GM12892 (cell line): Measurements from ENCODE around the gene TADA2B.

ENCODE experiments used
- POLR2AphosphoS5 ChIP-seq: IDR thresholded peaks from 2 replicates; pipeline ENCODE4 v1.6.1; 2011; ENCODE audit warnings: low read depth, low read length, control low read depth
- TAF1 ChIP-seq: IDR thresholded peaks from 2 replicates; pipeline ENCODE4 v1.6.1; 2011; ENCODE audit warnings: low read depth, mild to moderate bottlenecking, control low read depth, low read length, borderline replicate concordance

DNA sequence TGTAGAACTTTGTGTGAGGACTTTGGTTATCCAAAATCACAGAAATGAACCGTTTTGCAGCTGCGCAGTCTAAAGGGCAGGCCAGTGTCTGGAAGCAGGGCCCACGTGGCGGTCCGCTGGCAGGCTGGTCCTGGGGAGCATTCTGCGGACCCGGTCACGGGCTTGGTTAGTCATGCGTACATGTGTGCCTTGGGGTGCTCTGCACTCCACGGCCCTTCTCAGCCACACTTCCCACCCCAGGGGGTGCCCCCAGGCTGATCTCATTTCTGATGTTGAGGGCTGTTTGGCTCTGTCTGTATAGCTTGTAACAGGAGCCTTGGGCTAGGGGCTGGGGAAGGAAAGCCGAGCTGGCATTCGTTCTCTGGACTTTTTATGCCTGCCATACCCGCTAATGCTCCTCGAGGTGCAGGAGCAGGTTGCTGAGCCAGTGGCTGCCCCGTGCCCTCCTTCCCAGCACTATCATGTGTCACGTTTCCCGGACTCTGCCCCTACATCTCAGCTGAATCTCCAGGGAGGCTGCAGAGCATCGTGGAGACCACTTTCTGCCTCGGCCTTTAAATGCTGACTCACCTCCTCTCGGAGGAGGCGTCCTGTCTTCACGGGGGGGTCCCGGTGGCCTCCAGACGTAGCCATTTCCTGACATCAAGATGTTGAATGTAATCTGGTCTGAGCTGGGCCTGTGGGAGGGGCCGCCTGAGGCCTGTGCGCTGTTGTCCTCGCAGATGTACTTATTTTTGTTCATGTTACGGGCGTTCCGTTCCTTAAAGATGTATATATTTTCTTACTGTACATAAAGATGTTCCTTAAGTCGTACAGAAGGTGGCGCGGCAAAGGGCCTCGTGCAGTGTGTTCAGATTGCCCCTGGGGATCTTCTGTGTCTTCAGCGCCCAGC is 11.4 kb upstream of the TADA2B start:
- no peak for TF ChIP-seq TAF1
- TF ChIP-seq POLR2AphosphoS5: no peak
